HEK293 (cell line): ENCODE measurements around the gene ALKAL2.

Experiments
- AEBP2 ChIP-seq: fragments of 450-650 bp; formaldehyde crosslinking; IDR thresholded peaks from 2 replicates; pipeline ENCODE4 v1.5.1; 2016; ENCODE audit warnings: missing biosample characterization, missing genetic modification characterization, borderline replicate concordance
- CTCF ChIP-seq: fragments of 450-650 bp; formaldehyde crosslinking; IDR thresholded peaks from 2 replicates; pipeline ENCODE4 v1.5.1; 2016; ENCODE audit warnings: missing biosample characterization, missing genetic modification characterization
- RBAK ChIP-seq: fragments of 450-650 bp; formaldehyde crosslinking; IDR thresholded peaks from 2 replicates; pipeline ENCODE4 v1.5.1; 2016; ENCODE audit warnings: missing biosample characterization, missing genetic modification characterization
- SALL2 ChIP-seq: fragments of 450-650 bp; formaldehyde crosslinking; IDR thresholded peaks from 2 replicates; pipeline ENCODE4 v1.5.0; 2017; ENCODE audit warnings: missing biosample characterization, mild to moderate bottlenecking, missing genetic modification characterization, borderline replicate concordance
- TRIM28 ChIP-seq: IDR thresholded peaks from 2 replicates; pipeline ENCODE4 v1.6.1; 2011; ENCODE audit warnings: low read length, control low read depth, borderline replicate concordance
- YY1 ChIP-seq: fragments of 450-650 bp; formaldehyde crosslinking; IDR thresholded peaks from 2 replicates; pipeline ENCODE4 v1.5.1; 2018; ENCODE audit warnings: missing biosample characterization, missing genetic modification characterization
- ZBTB7A ChIP-seq: fragments of 450-650 bp; formaldehyde crosslinking; IDR thresholded peaks from 2 replicates; pipeline ENCODE4 v1.5.1; 2016; ENCODE audit warnings: low read depth, missing biosample characterization, missing genetic modification characterization
- ZNF280D ChIP-seq: fragments of 450-650 bp; formaldehyde crosslinking; IDR thresholded peaks from 2 replicates; pipeline ENCODE4 v1.5.1; 2016; ENCODE audit warnings: missing biosample characterization, missing genetic modification characterization
- ZNF776 ChIP-seq: fragments of 450-650 bp; formaldehyde crosslinking; IDR thresholded peaks from 2 replicates; pipeline ENCODE4 v1.5.0; 2017; ENCODE audit warnings: missing biosample characterization, missing genetic modification characterization, borderline replicate concordance

GRCh38 chr2:234421-234820, 53.5 kb downstream of the ALKAL2 start:
- TF ChIP-seq RBAK (tag by site-specific recombination) (no peak), ZBTB7A (tag by site-specific recombination) (no peak), ZNF280D (tag by site-specific recombination) (no peak), YY1 (tag by site-specific recombination) (no peak), CTCF (no peak), AEBP2 (tag by site-specific recombination) (no peak), SALL2 (tag by site-specific recombination) (no peak), TRIM28 (no peak), ZNF776 (no peak)
